T47D (cell line): ENCODE results near the gene SPECC1L.

Experiments
- DNase-seq, 2 experiments: peaks; one replicate each; pipeline versions ENCODE4 v3.0.0 to v3.0.0-alpha.2; 2011 to 2012; ENCODE audit warnings: low read depth in 1 of 2, low spot score in 1 of 2
- JUND ChIP-seq: IDR thresholded peaks from 2 replicates; pipeline ENCODE4 v1.6.1; 2012; ENCODE audit warnings: low read depth
- in situ Hi-C: cut with HindIII; loops from 2 replicates; pipeline ENCODE4 v1.10.0; 2016; ENCODE audit warnings: low sequenced_read_pairs, low pct_unique_long_range_greater_than_20kb

The SPECC1L gene

DNA sequence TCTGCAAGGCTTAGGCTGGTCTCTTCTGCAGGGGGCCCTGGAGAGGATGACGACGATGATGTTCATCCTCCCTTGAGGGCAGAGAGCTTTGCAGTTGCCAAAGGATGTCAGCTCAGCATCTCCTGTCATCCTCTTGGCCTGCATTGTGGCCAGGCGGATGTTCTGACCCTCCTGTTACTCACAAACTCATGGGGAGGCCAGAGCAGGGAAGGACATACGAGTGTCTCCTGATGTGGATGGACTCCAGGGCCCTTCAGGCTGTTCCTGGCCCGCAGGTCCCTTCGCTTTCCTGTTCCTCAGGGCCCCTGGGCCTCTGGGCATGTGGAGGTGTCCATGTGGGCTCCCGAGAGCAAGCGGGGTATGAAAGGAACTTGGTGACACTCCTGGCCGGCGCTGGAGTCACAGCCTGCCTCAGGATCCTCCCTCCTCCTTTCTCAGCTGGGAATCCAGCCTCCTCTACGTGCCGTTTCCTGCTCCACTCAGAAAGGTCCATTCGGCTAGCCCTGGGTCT, 165.3 kb downstream of the SPECC1L start:
- DNase-seq: no peak
- in situ Hi-C loops: no loop called here
- TF ChIP-seq JUND: no peak

- in situ Hi-C loops: no loop called here
- no peak for TF ChIP-seq JUND
- no peak for DNase-seq
Measured at GRCh38 chr22:24436553-24436952, 165.9 kb downstream of the SPECC1L start.

GRCh38 chr22:24437091-24437490, 166.5 kb downstream of the SPECC1L start:
- in situ Hi-C loops: no loop called here
- DNase-seq: no peak
- TF ChIP-seq JUND: no peak

- TF ChIP-seq JUND: no peak
- in situ Hi-C loops: no loop called here
- peak in 1 of 2 experiments; percentile 30 for DNase-seq
Measured at GRCh38 chr22:24437741-24438328, 167.2 kb downstream of the SPECC1L start.

- in situ Hi-C loops: no loop called here
- TF ChIP-seq JUND: no peak
- DNase-seq: no peak
Measured at GRCh38 chr22:24440270-24440717, 169.7 kb downstream of the SPECC1L start.

DNA sequence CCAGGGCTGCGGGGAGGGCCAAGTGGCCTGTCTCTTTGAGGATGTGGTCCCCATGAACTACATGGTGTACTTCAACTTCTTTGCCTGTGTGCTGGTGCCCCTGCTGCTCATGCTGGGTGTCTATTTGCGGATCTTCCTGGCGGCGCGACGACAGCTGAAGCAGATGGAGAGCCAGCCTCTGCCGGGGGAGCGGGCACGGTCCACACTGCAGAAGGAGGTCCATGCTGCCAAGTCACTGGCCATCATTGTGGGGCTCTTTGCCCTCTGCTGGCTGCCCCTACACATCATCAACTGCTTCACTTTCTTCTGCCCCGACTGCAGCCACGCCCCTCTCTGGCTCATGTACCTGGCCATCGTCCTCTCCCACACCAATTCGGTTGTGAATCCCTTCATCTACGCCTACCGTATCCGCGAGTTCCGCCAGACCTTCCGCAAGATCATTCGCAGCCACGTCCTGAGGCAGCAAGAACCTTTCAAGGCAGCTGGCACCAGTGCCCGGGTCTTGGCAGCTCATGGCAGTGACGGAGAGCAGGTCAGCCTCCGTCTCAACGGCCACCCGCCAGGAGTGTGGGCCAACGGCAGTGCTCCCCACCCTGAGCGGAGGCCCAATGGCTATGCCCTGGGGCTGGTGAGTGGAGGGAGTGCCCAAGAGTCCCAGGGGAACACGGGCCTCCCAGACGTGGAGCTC, 170.2 kb downstream of the SPECC1L start:
- in situ Hi-C loops: no loop called here
- no peak for TF ChIP-seq JUND
- no peak for DNase-seq

- no peak for TF ChIP-seq JUND
- in situ Hi-C loops: no loop called here
- DNase-seq: no peak
Measured at GRCh38 chr22:24441406-24442351, 171.0 kb downstream of the SPECC1L start.

- in situ Hi-C loops: no loop called here
- no peak for DNase-seq
- TF ChIP-seq JUND: no peak
Measured at GRCh38 chr22:24442352-24442744, 171.7 kb downstream of the SPECC1L start.

DNA sequence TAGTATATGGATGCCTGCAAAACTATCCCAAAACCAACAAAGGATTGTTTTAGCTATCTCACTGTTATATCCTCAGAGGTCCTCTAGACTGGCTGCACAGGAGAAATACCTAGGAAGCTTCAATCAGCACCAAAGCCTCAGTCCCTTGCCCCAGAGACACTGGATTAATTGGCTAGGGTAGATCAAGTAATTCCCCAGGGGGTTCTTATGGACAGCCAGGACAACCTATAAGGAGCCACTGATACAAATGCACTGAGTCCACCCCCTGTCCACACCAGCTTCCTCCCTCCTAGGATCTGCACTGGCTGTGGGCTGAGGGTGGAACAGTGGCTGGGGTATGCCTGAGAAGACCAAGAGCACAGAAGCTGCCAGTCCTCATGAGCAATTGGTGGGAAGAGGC, 173.0 kb downstream of the SPECC1L start:
- TF ChIP-seq JUND: no peak
- in situ Hi-C loops: no loop called here
- no peak for DNase-seq

GRCh38 chr22:24444251-24444650, 173.6 kb downstream of the SPECC1L start:
- in situ Hi-C loops: no loop called here
- DNase-seq: no peak
- TF ChIP-seq JUND: no peak

DNA sequence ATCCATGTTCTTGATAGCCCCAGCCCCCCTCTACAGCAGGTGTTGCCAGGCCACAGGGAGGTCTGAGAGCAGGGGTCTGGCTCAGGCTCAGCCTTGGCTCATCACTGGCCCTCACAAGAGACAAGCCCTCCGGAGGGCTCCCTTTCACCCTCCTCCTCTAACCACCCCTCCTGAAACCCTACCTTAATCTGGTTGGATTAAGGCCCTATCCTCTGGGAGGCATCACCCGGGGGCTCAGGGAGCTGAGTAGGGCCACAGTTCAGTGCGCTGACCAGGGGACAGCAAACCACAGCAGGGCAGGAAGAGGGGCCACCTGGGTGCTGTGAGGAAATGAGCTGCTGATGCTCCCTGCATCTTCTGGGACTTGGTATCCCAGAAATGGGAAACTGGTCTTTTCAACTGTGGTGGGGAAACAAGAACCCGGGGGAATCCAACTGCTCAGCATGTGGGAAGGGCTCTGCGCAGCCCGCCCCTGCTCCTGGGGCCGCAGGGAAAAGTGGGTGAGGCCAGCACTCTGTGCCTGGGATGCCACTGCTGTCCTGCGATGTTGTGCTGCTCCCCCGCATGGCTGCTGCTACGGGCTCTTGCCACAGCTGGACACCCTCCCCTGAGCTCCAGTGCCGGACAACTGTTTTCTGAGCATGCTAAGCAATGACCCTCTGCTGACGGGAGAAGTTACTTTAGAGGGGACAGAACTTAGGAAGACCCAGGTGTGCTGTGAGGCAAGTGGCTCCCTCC, 174.3 kb downstream of the SPECC1L start:
- in situ Hi-C loops: no loop called here
- TF ChIP-seq JUND: no peak
- no peak for DNase-seq
